CD4-positive, alpha-beta T cell treated with Interleukin-2 at 100 ng/mL for 4 hours (primary cell): ENCODE data around the gene EZR.

ENCODE experiments used
- DNase-seq: peaks from one replicate; pipeline ENCODE4 v3.0.0-alpha.2; 2020; ENCODE audit warnings: low spot score

Gene EZR

DNA sequence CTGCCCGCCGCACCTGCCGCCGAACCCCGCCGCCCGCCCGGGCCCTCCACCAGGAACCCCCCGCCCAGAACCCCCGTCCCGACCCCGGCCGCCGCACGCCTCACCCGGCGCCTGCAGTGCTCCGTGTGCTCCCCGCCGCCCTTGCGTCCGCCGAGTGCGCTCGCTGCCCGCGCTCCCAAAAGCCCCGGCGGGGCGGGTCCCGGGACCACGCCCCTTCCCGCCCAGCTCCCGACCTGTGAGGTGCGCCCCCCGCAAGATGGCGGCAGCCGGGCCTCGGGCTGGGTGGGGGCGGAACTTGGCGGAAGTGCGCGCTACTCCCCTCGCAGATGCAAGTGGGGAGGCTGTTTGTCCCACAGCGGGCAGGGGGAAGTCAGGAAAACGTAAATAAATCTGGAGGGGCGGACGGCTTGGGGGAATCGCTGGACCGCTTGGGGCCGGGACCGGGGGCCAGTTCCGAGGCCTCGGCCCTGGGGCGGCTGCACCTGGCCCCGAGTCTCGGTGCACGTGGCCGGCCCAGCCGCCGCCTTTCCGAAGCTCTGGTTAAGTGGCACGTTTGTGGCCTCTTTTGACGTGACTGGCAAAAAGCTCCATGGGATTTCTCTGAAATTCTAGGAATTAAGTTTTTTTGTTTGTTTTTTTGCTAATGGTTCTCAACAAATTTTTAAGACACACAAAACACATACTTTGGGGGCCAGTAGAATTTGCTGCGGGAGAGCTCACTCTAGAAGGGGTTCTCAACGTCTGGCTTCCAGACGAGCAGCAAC, at the start of gene EZR:
TSS of gene EZR (minus strand) at position 156 of the 764 bp plus-strand sequence. CDS start 1,275 bp downstream, outside the sequence.
- peak; percentile 88 for DNase-seq

DNA sequence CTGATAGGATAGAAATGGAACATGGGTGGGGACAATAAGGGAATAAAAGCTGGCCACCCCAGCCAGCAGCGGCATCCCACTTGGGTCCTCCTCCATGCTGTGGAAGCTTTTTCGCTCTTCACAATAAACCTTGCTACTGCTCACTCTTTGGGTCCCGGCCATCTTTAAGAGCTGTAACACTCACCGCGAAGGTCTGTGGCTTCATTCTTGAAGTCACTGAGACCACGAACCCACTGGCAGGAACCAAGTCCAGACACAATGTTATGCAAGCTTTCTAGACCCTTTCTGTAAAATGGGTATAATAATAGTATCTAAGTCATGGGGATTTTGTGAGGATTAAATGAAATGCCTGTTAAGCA, 48.9 kb upstream of the EZR start:
- DNase-seq, result peak; percentile 22

DNA sequence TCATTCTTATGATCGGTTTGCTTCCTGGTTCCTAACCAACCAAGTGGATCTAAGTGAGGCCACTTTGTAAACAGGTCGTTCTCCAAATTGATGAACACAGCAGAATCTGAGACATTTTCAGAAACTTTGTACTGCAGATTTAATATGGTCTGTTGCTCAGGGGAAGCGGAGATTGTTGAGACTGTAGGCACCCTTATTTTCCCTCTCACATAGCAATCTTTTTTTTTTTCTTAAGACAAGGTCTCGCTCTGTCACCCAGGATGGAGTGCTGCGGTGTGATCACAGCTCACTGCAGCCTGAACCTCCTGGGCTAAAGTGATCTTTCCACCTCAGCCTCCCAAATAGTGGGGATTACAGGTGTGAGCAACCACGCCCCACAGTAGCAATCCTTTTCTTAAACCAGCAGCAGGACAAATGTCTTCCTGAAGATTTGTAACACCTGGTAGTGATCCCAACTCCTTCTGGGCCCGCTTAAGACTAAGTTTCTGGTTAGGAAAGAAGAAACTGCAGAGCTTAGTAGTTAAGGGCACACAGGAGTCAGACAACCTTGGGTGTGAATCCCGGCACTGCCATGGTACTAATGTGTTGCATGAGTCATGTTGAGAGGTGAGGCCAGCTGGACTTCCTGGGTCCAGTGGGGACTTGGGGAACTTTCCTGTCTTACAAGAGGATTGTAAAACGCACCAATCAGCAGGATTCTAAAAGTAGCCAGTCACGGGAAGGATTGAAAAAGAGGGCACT, 48.4 kb upstream of the EZR start:
- no peak for DNase-seq

DNA sequence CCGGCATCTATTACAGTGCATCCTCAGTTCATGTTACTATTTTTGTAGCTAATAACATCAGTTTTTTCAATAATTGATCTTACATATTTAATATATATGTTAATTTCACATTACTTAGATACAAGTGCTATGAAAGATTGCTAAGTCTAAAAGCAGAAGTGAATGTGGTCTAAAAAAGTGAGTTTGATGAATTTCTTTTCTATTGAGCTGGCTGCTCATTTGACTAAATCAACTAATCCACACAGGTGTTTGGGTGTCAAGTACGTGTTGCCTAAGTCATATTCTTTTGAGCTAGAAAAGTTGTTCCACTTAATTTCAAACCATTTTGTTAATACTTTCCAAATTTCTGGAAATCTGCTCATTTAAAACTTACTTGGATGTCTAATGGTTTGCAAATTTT, 46.6 kb upstream of the EZR start:
- no peak for DNase-seq

DNA sequence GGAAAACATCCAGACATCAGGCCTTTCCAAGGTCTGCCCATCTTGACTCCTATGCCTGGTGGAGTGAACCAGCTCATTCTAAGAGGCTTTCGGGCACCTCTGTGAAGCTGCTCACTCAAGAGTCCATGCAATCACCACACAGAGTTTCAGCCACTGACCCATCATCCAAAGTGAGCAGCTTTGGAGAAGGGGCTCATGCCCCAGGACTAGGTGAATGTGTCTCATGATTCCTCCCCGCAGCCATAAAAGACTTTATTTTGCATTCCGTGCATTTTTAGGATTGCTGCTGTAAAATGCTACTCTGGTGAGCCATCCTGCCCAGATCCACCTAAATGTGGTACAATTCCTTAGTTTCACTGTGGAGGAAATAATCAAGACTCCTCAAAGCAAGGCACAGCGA, 44.5 kb upstream of the EZR start:
- no peak for DNase-seq

DNA sequence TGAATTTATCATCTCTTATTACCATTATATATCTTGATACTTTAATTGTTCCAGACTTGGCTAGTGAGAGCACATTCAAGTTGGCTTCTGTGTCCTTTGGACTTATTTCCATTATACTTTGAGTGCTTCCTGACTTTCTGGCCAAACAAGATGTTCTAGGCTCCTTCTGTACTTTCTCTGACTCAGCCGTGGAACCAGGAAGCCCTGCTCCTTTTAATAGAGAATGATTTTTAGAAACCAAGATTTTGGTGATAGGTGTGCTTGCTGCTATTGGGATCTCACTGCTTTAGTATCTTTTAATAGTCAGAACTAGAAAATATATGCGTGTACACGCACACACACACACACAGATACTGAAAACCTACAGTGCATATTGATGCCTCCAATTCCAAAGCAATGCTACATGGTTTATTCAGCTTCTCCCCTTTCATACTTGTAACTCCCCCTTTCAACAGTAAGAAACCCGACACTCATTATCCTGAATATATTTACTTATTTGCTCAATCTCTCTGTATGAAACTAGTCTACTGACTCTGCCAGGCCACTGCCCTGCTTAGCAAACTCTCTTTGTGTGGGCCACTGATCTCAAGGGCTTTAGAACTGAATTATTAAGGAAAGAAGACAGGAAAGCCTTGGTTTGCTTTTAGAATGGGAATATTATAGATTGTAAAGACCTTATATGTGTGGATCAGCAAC, 42.7 kb upstream of the EZR start:
- no peak for DNase-seq

DNA sequence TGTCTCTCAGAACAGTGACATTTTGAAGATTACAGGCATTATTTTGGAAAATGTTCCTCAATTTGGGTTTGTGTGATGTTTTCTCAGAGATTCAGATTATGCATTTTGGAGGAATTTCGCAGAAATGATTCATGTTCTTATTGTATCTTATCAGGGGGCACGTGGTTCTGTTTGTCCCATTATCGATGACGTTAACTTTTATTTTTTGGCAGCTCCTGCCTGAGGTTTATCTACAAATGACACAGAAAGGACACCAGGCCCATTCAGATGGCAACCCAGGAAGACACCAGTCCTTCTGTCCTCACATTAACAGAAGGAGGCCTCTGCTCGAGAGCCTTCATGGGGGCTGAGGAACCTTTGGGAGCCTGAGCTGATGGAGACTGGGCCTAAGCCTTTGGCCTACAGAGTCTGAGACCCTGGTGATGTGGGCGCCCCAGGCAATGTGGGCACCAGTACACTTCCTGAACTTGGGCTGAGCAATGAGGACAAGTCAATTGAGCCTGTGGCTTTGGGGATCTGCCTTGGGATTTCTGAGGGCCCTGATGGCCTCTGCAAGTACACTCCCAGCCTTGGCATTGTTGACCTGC, 41.2 kb upstream of the EZR start:
- DNase-seq, result no peak

DNA sequence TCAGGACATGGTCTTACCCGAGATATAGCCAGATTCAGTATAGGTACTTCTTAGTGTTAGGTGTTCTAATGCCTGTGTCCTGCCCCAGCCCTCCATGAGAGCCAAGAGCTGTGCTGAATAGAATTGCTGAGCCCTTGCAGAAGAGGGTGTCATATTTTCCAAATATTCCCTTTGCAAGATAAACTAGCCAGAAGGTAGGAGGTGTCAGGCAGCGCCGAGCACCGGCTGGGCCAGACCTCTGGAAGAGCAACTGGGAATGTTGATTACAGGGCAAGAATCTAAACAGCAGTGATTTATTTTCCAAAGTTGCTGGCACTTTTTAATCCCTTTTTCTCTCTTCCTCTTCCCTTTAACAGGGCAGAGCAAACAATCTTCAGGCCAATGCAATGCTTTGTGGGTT, 37.1 kb upstream of the EZR start:
- no peak for DNase-seq

DNA sequence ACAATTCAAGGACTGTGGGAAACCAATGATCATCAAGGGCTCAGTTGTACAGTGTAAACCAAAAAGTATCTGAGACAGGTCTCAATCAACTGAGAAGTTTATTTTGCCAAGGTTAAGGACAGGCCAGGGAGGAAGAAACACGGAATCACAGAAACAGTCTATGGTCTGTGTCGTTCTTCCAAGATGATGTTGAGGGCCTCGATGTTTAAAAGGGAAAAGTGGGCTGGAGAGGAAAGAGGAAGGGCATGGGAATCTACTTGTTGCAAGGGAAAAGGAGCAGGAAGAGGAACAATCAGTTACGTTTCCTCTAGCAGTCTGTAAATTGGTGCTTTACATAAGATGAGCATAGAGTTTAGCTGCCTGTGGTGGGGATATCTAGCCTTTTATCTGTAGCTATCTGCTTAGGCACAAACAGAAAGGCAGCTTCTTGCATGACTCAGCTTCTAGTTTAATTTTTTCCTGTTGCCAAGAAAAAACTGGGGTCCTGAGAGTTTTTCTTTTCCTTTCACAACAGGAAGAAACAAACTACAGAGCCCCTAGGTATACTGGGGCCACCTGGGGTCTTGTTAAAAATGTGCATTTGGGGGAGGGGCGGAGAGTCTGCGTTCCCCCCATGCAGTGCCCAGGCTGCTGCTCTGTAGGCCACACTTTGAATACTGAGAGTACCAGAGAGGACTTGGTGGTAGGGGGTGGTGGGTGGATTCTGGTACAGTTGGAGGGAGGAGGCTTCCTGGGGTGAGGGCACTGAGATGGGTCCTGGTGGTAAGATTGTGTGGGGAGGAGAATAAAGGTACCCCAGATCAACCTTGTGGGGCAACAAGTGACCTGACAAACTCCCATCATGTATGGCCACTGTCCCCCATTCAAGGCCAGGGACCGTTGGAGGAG, 35.3 kb upstream of the EZR start:
- DNase-seq, result peak; percentile 81

DNA sequence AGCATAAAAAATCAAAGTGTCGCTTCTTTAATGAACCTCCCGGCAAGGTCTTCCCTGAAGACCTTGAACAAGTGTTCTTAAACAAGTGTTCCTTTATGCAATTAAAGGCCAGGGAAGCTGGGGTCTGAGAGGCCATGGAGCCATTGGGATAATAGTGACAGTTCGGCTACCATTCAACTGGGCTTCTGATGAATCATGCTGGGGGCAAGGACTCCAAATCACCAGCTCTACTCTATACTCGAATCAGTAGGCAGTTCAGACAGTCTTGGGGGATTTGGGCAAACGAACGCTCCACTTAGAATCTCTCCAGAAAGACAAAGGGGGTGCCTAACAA, 34.7 kb upstream of the EZR start:
- DNase-seq, result peak; percentile 14

DNA sequence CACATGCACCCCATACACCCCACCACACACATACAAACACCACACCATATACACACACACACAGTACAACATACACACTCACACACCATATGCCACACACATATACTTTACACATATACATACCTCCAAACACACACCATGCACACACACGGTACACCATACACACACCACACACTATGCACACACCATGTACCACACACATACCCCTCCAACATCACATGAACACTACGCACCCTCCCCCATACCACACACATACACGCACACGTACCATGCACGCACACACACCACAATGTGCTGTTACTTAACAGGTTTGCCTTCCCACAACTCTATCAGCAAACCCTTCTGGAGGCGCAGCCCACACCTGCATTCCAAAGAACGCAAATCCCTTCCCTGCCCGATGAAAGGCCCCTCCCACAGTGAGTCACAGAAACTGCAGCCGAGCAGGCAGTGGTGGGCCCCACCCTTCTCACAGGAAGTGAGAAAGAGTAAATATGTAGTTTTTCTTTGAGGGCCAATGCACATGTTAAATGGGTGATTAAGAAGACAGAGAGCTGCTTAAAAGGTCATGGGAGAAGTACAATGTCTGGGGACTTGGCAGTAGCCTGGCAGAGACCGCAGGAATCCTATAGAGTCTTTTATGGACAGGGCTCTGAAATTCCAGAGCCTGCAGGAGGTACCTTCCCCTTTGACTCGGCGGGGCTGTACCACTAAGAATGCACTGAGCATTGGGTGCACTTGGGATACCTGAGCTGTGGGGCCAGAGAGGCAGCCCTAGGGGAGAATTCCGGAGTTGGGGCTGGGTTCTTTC, 34.1 kb upstream of the EZR start:
- peak; percentile 96 for DNase-seq

DNA sequence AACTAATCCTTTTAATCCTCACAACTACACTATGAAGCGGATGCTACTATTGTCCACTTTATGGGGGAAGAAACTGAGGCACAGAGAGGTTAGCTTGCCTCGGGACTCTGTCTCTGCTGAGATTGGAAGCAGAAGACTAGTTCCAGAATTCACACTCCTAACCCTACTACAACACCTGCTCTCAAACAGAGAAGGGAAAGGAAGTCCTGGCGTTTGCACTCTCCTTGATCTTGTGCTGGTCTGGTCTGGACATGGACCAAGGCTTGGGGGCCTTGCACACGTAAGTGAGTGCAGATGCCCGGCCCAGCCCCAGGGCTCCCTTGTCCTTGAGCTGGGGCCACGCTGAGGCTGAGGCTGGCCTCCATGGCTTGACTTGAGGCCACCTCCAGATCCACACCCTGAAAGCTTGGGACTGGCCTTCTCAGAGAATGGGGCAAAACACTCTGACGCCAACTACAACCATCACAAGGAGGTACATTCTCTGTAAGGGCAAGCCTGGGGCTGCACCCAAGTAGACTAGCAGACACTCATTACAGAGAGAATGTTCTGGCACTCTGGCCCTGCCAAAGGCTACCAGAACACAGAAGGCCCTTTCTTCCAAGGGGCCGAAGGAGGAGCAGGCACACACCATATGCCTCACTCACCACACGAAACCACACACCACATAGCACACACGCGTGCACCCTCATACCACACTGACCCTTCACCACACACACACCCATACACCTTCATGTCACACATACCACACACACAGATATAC, 33.3 kb upstream of the EZR start:
- DNase-seq, result peak; percentile 46

DNA sequence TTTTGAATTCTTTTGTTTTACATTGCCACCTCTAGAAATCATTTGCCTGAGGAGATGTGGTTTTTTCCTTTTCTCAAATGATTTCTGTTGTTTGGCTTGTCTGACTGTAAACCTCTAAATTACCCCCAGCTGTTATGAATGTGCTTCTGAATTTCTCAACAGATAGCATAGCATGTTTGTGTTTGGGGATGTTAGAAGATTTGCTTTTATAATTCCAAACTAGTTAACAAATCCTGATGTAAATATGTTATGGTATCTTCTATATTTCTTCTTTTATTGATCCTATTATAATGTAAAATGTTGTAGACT, 31.6 kb upstream of the EZR start:
- no peak for DNase-seq

DNA sequence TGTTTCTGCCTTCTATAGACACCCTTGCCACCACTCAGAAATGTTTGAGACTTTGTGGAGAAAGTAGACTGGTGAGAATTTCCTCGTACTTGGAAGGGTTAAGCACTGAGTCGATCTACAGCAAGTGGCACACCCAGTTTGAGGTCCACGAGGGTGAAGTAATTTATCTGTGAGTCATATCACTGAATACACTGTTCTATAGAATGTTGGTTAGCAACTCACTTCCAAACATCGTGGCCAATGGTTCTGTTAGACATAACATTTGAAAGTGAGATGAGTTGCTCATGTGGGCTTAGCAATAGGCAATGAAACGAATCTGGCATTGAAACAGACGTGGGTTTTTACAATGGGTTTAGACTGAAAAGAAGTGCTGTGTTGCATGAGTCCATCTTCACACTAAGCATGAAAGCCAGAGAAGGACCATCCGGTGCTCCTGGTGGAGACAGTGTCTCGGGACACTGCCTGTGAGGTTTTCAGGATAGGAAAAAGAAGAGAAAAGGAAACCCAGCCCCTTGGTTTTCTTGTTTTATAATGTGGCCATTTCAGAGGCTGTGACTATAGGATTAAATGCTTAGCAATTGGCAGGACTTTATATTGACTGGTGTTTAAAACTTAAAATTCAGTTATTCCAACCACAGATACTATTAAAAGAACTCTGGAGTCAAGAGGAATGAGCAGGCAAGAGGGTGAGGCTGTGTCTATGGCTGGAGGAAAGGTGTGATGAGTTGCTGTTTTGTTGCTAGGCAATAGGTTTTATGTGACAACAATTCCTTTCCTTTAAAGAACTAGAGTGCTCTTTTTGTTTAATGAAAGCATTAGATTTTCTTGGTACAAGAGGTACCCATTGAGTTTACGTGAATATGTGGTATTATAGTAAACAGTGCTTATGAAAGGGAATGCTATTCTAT, 31.0 kb upstream of the EZR start:
- DNase-seq, result peak; percentile 95

DNA sequence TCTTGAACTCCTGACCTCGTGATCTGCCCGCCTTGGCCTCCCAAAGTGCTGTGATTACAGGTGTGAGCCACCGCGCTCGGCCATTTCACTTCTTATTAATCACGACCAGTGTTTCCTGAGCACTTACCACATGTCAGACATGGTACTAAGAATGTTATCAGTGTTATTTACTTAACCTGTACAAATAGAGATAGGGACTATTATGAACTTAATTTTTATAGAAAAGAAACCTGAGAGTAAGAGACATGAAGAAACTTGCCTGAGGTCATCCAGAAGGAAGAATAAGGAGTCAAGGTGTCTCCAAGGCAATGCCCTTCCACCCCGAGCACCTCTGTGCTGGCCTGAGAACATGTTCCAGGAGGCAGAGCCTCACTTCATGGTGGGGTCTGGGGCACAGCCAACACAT, 29.3 kb upstream of the EZR start:
- DNase-seq, result peak; percentile 48

DNA sequence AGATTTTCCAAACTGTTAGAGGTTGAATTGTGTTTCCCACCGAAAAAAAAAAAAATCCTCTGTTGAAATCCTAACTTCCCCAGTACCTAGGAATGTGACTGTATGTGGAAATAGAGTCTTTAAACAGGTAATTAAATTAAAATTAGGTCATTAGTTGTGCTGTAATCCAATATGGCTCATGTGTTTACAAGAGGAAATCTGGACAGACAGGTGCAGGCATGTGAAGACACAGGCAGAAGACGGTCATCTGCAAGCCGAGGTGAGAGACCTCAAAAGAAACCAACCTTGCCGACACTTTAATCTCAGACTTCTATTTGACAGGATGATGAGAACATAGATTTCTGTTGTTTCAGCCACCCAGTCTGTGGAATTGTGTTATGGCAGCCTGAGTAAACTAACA, 28.6 kb upstream of the EZR start:
- no peak for DNase-seq

DNA sequence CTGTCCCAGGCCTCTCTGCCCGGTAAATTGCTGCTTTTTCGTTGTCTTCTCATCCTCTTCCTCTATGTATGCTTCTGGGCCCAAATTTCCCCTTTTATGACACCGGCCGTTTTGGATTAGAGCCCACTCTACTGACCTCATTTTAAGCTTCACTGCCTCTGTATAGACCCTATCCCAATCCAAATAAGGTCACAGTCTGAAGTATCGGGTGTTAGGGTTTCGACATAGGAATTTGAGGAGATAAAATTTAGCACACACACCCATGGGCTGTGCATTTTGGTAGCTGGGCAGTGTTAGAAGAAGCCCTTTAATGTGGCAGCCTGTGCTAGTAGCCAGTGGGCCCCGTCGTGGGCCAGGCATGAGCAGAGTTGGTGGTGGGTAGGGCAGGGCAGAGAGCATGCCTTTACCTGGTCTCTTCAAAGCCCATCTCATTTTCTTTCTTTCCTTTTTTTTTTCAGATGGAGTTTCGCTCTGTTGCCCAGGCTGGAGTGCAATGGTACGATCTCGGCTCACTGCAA, 27.9 kb upstream of the EZR start:
- DNase-seq, result no peak

DNA sequence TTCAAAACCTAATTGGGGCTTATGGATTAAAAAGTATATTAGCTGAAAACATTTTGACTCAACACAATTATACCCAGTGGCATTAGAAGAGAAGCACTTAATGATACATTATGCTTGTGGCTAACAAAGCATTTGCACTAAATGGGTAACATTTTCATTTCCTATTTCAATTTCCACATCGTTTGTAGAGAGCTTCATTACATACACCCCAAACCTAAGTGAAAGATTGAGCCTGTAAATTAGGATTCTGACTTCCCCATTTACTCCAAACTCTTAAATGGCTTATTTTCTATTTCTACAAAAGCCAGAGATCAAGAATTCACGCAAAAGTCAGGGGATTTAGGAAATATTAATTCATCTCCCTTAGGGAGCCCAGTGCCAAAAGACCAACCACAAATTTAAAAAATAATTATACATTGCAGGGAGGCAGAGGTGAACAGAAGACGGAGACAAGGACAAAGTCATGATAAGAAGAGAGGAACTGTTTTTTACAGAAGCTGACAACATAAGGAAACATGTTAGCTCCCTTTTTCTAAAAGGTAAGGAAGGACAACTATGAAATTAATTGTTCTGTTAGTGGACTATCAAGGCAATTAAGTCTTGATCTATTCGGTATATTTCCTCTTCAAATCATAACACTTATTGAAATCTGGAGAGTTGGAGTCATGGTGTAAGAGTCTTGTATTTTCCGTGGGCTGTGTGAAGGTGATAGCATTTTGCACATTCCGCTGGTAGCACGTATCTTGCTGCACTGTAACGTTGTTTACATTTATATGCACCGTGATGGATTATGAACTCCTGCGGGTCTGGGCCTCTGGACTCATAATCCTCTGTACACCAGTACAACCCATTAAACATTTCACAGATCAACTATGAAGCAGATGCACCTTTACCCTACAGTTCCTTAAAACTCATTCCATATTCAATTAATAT, 24.8 kb upstream of the EZR start:
- no peak for DNase-seq
